ENCODE results near the gene ARHGAP44. TPM values are rescaled to one million over a fixed set of nuclear protein-coding genes. Genes with fewer than 3 reads are reported as not detected.

Gene ARHGAP44
- total RNA-seq, 1 experiment from 2014 or later = 7.3 TPM

GRCh38 chr17:13029340-13029739 lies 240.0 kb downstream of the ARHGAP44 start (continued):
- TF ChIP-seq REST (IDR thresholded peaks at IDR 0.05; ENCODE audit: low read depth) (no peak), CEBPB (IDR thresholded peaks at IDR 0.05; ENCODE audit: low read depth) (no peak), EGR1 (IDR thresholded peaks at IDR 0.05; ENCODE audit: low read depth) (no peak), MAX (IDR thresholded peaks at IDR 0.05) (no peak), EZH2phosphoT487 (IDR thresholded peaks at IDR 0.05; ENCODE audit: borderline replicate concordance) (no peak), RAD21 (IDR thresholded peaks at IDR 0.05; ENCODE audit: low read depth) (no peak), SP1 (IDR thresholded peaks at IDR 0.05; ENCODE audit: low read depth) (no peak), ZNF274 (IDR thresholded peaks at IDR 0.05; ENCODE audit: low read depth, low read length) (no peak), SIN3A (IDR thresholded peaks at IDR 0.05; ENCODE audit: low read depth) (no peak), JUND (IDR thresholded peaks at IDR 0.05) (no peak), ELF1 (IDR thresholded peaks at IDR 0.05; ENCODE audit: borderline replicate concordance, low read depth) (no peak), CBX3 (IDR thresholded peaks at IDR 0.05; ENCODE audit: low read depth) (no peak), EZH2 (IDR thresholded peaks at IDR 0.05) (no peak)

GRCh38 chr17:13030056-13030455 lies 240.8 kb downstream of the ARHGAP44 start:
- Histone ChIP-seq H3K9me2 (ENCODE audit: insufficient read depth) (no peaks in the 10 kb centered on the region), H3K79me2 (ENCODE audit: insufficient read depth, low read length) (no peaks in the 10 kb centered on the region), H3K4me2 (ENCODE audit: low read length) (no peak overlapping the region), H3K27ac (ENCODE audit: low read depth, low read length) (no peak overlapping the region), H3K9ac (ENCODE audit: low read length) (no peak overlapping the region), H3K27me3 (ENCODE audit: insufficient read depth, low read length) (0 out of 2 replicates have a peak, but pooled peaks cover 3% of the 10 kb centered on the region), H3K4me3 (replicated peaks in 1 of 2; ENCODE audit: low read depth in 1 of 2, low read length in 2 of 2) (no peak overlapping the region), H3K4me1 (ENCODE audit: control insufficient read depth in 1 of 2, insufficient read depth in 2 of 2, low read length in 2 of 2) (no peaks in the 10 kb centered on the region), H2AFZ (ENCODE audit: low read depth, low read length, poor library complexity, severe bottlenecking) (no peak overlapping the region), H3K36me3 (ENCODE audit: control insufficient read depth in 1 of 2, insufficient read depth in 2 of 2, low read length in 2 of 2) (no peaks in the 10 kb centered on the region), H4K20me1 (ENCODE audit: insufficient read depth) (no peaks in the 10 kb centered on the region), H3K9me3 (ENCODE audit: control insufficient read depth in 1 of 2, insufficient read depth in 1 of 2, low read depth in 1 of 2, low read length in 2 of 2) (no peaks in the 10 kb centered on the region)
- intact Hi-C loops (cut with micrococcal nuclease) = loop anchor here (5.0 kb wide), 1 partner anchor 1272 kb away; the partner anchor contains the start of gene HS3ST3B1
- DNase-seq (ENCODE audit: low read depth, low spot score) = no peak
- CTCF ChIA-PET = interaction anchor here (0.6 to 4.5 kb wide), 7 partner anchors 9 to 1935 kb away, joined by 3 to 46 read pairs (median 5); partner anchors contain the start of gene ELAC2
- RAD21 ChIA-PET (ENCODE audit: low non-redundant PET in 1 of 2, low total read pairs in 2 of 2, uncharacterized antibody in 2 of 2, unreplicated experiment in 2 of 2) = no interaction called here
- ATAC-seq = no peak
- no TSS peak for BruUV-seq (replicated peaks)
- POLR2A ChIA-PET = interaction anchor here (0.9 to 1.8 kb wide), 3 partner anchors 12 to 303 kb away, joined by 3 to 19 read pairs (median 3); partner anchors contain the start of gene ELAC2
- no peak for TF ChIP-seq MAX (IDR thresholded peaks at IDR 0.05)
- TF ChIP-seq CTCF (IDR thresholded peaks at IDR 0.05 in 2 of 3, conservative IDR thresholded peaks at IDR 0.05 in 1 of 3; ENCODE audit: borderline replicate concordance in 1 of 3, insufficient read depth in 1 of 3, low read depth in 2 of 3, low read length in 2 of 3) = no peak
- TF ChIP-seq CEBPB (IDR thresholded peaks at IDR 0.05; ENCODE audit: low read depth) = no peak
- no peak for TF ChIP-seq EGR1 (IDR thresholded peaks at IDR 0.05; ENCODE audit: low read depth)
- TF ChIP-seq CBX3 (IDR thresholded peaks at IDR 0.05; ENCODE audit: low read depth) = no peak
- no peak for TF ChIP-seq ZNF274 (IDR thresholded peaks at IDR 0.05; ENCODE audit: low read depth, low read length)
- TF ChIP-seq ZFX (IDR thresholded peaks at IDR 0.05) = no peak
- TF ChIP-seq ELF1 (IDR thresholded peaks at IDR 0.05; ENCODE audit: borderline replicate concordance, low read depth) = no peak
- no peak for TF ChIP-seq RAD21 (IDR thresholded peaks at IDR 0.05; ENCODE audit: low read depth)
- no peak for TF ChIP-seq FOSL1 (IDR thresholded peaks at IDR 0.05; ENCODE audit: low read depth)
